ENCODE data around the gene KIRREL2. TPM values are rescaled to one million over a fixed set of nuclear protein-coding genes. Genes with fewer than 3 reads are reported as not detected.
"Not testable (repeated sequence)": the region's sequence is repeated elsewhere in the genome, so short reads cannot be mapped to it uniquely, and the experiment has no call there.

Gene KIRREL2
- total RNA-seq, 1 experiment from 2014 or later, result 0.15 TPM

GRCh38 chr19:35889370-35890112 lies 32.8 kb downstream of the KIRREL2 start:
- Histone ChIP-seq H3K36me3 (ENCODE audit: insufficient read depth, low read length, poor library complexity, severe bottlenecking) (peaks cover 27% of the 10 kb centered on the region), H3K4me3 (ENCODE audit: low read depth, low read length, poor library complexity, severe bottlenecking) (no peak overlapping the region), H3K9me3 (ENCODE audit: low read depth, low read length, poor library complexity, severe bottlenecking) (no peaks in the 10 kb centered on the region), H3K27me3 (replicated peaks; ENCODE audit: insufficient read depth, low read depth, low read length, poor library complexity) (no peaks in the 10 kb centered on the region), H3K27ac (ENCODE audit: low read depth, low read length, poor library complexity, severe bottlenecking) (no peak overlapping the region), H3K4me1 (ENCODE audit: insufficient read depth, low read length, poor library complexity, severe bottlenecking) (no peaks in the 10 kb centered on the region)
- no TSS peak for BruUV-seq (replicated peaks)
- ChIA-PET POLR2A (ENCODE audit: low non-redundant PET) (no interaction called here), CTCF (no interaction called here)
- intact Hi-C loops (cut with micrococcal nuclease; ENCODE audit: unreplicated experiment), result no loop called here
- DNase-seq (ENCODE audit: low spot score), result no peak
- TF ChIP-seq EZH2 (IDR thresholded peaks at IDR 0.05; ENCODE audit: borderline replicate concordance, low read depth, low read length, poor library complexity, severe bottlenecking), result no peak
- no peak for TF ChIP-seq CTCF (conservative IDR thresholded peaks at IDR 0.05; ENCODE audit: low read depth, low read length)

GRCh38 chr19:35890113-35890650 lies 33.5 kb downstream of the KIRREL2 start:
- no peak overlapping the region for H3K27ac ChIP-seq (ENCODE audit: low read depth, low read length, poor library complexity, severe bottlenecking)
- BruUV-seq (replicated peaks), result no TSS peak
- CTCF ChIA-PET, result no interaction called here
- intact Hi-C loops (cut with micrococcal nuclease; ENCODE audit: unreplicated experiment), result no loop called here
- no peak for DNase-seq (ENCODE audit: low spot score)
- no peak overlapping the region for H3K4me3 ChIP-seq (ENCODE audit: low read depth, low read length, poor library complexity, severe bottlenecking)
- H3K9me3 ChIP-seq (ENCODE audit: low read depth, low read length, poor library complexity, severe bottlenecking), result no peaks in the 10 kb centered on the region
- H3K36me3 ChIP-seq (ENCODE audit: insufficient read depth, low read length, poor library complexity, severe bottlenecking), result peaks cover 27% of the 10 kb centered on the region
- no peaks in the 10 kb centered on the region for H3K4me1 ChIP-seq (ENCODE audit: insufficient read depth, low read length, poor library complexity, severe bottlenecking)
- H3K27me3 ChIP-seq (replicated peaks; ENCODE audit: insufficient read depth, low read depth, low read length, poor library complexity), result no peaks in the 10 kb centered on the region
- POLR2A ChIA-PET (ENCODE audit: low non-redundant PET), result no interaction called here
- TF ChIP-seq CTCF (conservative IDR thresholded peaks at IDR 0.05; ENCODE audit: low read depth, low read length) (no peak), EZH2 (IDR thresholded peaks at IDR 0.05; ENCODE audit: borderline replicate concordance, low read depth, low read length, poor library complexity, severe bottlenecking) (no peak)

- DNase-seq (ENCODE audit: low spot score); H3K4me1 ChIP-seq (ENCODE audit: insufficient read depth, low read length, poor library complexity, severe bottlenecking); H3K4me3 ChIP-seq (ENCODE audit: low read depth, low read length, poor library complexity, severe bottlenecking); H3K27me3 ChIP-seq (replicated peaks; ENCODE audit: insufficient read depth, low read depth, low read length, poor library complexity); BruUV-seq (replicated peaks); intact Hi-C loops (cut with micrococcal nuclease; ENCODE audit: unreplicated experiment); POLR2A ChIA-PET (ENCODE audit: low non-redundant PET); CTCF ChIA-PET; H3K9me3 ChIP-seq (ENCODE audit: low read depth, low read length, poor library complexity, severe bottlenecking); H3K27ac ChIP-seq (ENCODE audit: low read depth, low read length, poor library complexity, severe bottlenecking): not testable (repeated sequence)
- peaks cover 36% of the 10 kb centered on the region for H3K36me3 ChIP-seq (ENCODE audit: insufficient read depth, low read length, poor library complexity, severe bottlenecking)
These were observed 35.1 kb downstream of the KIRREL2 start for GRCh38 chr19:35891819-35892218.

GRCh38 chr19:35894342-35894741 lies 37.6 kb downstream of the KIRREL2 start:
- H3K27me3 ChIP-seq (replicated peaks; ENCODE audit: insufficient read depth, low read depth, low read length, poor library complexity), result no peaks in the 10 kb centered on the region
- TF ChIP-seq EZH2 (IDR thresholded peaks at IDR 0.05; ENCODE audit: borderline replicate concordance, low read depth, low read length, poor library complexity, severe bottlenecking) (no peak), CTCF (conservative IDR thresholded peaks at IDR 0.05; ENCODE audit: low read depth, low read length) (no peak)
- intact Hi-C loops (cut with micrococcal nuclease; ENCODE audit: unreplicated experiment), result no loop called here
- H3K27ac ChIP-seq (ENCODE audit: low read depth, low read length, poor library complexity, severe bottlenecking), result no peak overlapping the region
- BruUV-seq (replicated peaks), result no TSS peak
- no peaks in the 10 kb centered on the region for H3K9me3 ChIP-seq (ENCODE audit: low read depth, low read length, poor library complexity, severe bottlenecking)
- H3K4me1 ChIP-seq (ENCODE audit: insufficient read depth, low read length, poor library complexity, severe bottlenecking), result peaks cover 8% of the 10 kb centered on the region
- CTCF ChIA-PET, result no interaction called here
- H3K4me3 ChIP-seq (ENCODE audit: low read depth, low read length, poor library complexity, severe bottlenecking), result no peak overlapping the region
- DNase-seq (ENCODE audit: low spot score), result no peak
- H3K36me3 ChIP-seq (ENCODE audit: insufficient read depth, low read length, poor library complexity, severe bottlenecking), result peaks cover 35% of the 10 kb centered on the region
- POLR2A ChIA-PET (ENCODE audit: low non-redundant PET), result no interaction called here
